GM21447 (cell line): ENCODE measurements around the gene PLCXD1.

Experiments
- ATAC-seq: cut with Tn5 transposase; IDR thresholded peaks from one replicate; pipeline ENCODE4 v1.9.1; 2021; ENCODE audit not compliant: unreplicated experiment

Gene PLCXD1

DNA sequence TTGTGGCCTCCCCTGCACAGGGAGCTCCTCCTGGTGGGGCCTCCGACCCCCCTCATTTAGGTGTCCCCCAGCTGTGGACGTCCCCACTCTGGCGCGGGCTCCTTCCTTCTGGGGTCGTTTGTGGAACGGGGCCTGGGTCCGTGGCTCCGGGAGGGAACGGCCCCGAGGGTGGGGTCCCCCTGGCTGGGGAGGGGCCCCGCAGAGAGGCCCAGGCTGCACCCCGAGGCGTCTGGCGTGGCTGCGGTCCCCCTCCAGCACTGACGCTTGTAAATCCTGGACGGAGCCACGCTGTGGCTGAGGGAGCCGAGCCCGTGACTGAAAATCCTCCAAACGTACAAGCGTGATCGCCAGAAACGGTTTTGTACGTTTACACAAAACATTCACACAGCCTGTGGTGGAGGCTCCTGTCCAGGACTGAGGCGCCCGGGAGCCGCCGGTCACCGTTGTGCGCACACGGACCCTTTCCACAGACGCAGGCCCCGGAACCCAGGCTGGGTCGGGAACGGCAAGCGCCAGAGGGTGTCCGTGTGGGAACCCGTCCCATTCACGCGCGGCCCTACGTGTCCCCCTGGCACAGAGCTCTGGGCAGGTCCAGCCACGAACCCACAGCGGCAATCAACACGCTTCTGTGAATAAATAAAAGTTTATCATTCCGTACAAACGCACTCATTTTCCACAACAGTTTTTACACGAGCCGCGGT lies 52.6 kb downstream of the PLCXD1 start:
- ATAC-seq = no peak

DNA sequence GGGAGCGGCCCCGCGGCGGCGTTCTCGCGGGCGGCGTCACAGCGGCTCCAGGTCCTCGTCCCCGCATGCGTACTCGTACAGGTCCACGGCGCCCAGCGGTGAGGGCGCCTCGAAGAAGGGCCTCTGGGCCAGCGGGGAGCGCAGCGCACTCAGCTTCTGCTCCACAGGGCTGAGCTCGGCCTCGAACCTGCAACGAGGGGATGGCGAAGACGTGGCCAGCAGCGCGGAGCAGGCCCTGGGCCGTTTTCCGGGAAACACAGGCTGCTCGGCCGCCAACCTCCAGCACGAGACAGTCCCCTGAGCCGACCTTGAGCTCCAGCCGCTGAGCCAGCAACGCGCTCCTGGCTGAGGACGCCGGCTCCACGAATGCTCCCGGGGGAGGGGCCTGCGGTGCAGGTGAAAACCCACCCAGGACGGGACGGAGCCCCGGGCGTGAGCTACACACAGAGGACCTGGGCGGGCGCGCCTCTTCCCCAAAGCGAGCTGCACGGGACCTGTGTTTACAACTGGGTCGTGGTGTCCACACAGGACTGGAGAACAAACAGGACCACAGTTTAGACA lies 53.2 kb downstream of the PLCXD1 start:
- no peak for ATAC-seq

DNA sequence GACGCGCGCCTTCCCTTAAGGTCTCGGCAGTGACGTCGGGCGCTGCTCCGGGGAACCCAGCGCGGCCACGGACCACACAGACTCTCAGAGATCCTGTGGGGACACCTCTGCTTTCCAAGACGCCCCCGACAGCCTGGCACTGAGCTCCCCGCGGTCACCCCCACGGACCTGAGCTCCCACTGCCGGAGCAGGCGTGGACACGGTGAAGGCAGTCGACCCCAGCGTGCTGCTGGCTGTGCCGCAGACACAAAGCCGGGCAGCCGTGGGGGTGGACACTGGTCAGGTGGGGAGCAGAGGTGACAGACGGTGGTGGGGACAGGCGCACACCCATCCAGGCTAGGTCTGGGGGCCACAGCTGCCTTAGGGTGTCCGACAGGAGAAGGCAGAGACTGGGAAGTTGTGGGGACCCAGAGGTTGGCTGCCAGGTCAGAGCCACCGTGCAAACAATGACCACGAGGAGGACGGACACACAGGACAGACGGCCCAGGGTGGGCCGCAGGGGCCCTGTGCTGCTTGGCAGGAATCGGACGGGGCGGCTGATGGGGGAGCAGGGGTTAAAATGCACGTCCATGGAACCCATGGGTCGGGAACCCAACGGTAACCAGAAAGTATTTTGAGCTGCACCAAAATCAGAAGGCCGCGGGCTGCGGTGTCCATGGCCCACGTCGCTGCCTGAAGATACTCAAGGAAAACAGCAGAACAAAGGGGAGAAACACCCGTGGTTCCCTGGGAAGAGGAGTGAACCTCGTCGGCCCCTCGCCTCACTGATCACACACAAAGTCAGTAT lies 54.0 kb downstream of the PLCXD1 start:
- no peak for ATAC-seq

DNA sequence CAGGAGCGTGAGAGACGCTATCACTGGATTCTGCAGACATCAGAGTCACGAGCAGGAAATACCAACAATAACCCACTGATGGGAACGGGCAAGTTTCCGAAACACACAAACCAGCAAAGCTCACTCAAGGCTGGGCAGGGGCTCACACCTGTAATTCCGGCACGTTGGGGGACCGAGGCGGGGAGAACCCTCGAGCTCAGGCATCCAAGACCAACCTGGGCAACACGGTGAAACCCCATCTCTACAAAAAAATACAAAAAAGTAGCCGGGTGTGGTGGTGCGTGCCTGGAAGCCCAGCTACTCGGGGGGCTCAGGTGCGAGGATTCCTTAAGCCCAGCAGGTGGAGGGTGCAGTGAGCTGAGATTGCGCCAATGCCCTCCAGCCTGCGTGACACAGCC lies 54.6 kb downstream of the PLCXD1 start:
- ATAC-seq = no peak

DNA sequence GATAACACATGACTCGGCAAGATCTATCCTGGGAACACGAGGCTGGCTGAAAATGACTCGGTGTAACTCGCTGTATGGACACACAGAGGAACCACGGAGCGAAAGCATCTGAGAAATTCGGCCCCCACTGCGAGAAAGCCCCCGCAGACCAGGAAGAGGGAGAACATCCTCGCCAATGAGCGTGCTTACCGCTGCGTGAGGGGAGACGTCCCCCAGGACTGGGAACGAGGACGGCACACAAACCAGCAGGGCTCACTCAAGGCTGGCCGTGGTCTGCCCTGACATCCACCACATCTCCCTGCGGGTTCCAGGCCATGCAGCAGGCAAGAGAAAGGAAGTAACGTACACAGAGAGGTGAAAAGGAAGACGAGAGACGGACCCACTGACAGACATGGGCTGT lies 55.0 kb downstream of the PLCXD1 start:
- ATAC-seq = no peak

DNA sequence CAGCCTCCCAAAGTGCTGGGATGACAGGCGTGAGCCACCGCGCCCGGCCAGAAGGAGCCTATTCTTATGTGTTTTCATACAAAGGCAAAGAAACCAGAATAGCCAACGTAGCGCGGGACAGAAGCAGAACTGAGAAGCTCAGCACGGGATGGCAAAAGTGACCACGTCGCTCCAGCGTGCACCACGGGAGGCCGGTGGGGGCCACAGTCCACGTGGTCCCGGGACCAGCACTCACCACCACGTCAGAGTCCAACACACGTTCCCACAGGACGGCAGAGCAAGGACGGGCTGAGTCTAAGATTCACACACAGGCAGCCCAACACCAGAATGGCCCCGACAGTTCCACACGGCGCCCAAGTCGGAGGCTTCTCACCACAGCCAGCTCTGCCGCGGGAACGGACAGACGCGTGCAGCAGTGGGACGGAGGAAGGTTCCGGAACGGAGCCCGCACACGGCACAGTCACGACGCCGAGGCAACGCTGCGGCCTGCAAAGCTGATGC lies 56.2 kb downstream of the PLCXD1 start:
- ATAC-seq = no peak

DNA sequence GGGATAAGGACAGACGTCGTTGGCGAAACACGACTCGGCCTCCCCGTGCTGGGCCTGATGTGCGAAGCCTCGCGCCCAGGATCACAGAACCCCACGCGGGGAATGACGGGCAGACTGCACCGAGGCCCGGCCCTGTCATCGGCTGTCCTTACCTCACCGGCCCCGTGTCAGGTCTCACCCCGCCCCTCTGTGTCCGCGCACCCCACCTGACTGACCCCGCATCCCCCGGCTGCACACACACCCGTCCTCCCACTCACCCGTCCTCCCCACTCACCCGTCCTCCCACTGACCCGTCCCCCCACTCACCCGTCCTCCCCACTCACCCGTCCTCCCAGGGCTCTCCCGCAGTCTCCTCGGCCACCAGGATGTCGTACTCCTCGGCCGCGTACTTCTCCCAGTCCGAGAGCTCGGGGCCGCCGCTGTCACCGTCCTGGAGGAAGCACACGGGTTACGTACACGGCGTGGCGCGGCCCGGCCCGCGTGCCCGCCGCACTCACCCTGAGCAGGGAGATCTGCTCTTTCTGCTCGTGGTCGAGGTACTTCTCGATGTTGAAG lies 57.2 kb downstream of the PLCXD1 start:
- ATAC-seq = no peak

DNA sequence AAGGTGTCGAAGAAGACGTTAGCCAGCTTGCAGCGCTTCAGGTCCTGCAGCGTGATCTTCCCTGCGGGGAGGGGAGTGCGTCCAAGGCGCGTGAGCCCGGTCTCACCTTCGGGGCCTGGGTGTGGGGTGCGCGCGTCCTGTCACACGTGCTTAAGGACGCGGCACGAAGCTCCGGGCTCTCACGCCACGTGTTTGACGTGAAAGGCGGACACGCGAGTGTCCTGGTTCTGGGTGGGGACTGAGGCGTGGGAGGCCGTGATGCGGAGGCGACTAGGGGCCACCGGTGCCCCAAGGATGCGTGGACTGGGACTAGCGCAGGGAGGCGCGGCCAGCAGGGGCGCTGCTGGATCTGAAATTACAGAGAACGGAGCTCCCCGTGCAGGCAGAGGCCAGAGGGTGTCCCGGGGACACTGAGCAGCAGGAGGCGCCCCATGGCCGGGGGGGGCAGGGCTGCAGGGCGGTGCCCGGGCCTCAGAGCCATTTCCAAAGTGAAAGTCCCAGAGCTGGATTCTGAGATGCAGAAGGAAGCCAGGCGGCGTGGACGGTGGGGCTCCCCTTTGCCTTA lies 57.7 kb downstream of the PLCXD1 start:
- no peak for ATAC-seq

DNA sequence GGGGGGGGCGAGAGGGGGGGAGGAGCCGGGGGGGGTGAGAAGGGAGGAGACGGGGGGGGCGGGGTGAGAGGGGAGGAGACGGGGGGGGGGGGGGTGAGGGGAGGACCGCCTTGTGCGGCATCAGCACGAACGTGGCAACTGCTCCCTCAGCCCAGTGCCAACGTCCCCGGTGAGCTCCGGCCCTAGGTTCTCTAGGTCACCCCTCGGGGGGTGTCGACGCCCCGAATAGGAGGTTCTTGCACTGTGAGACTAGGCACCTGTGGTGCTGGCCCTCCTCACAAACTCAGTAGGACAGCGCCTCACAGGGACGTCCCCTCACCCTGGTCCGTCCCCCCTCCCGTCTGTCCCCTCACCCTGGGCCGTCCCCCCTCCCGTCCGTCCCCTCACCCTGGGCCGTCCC lies 58.9 kb downstream of the PLCXD1 start:
- ATAC-seq = no peak

DNA sequence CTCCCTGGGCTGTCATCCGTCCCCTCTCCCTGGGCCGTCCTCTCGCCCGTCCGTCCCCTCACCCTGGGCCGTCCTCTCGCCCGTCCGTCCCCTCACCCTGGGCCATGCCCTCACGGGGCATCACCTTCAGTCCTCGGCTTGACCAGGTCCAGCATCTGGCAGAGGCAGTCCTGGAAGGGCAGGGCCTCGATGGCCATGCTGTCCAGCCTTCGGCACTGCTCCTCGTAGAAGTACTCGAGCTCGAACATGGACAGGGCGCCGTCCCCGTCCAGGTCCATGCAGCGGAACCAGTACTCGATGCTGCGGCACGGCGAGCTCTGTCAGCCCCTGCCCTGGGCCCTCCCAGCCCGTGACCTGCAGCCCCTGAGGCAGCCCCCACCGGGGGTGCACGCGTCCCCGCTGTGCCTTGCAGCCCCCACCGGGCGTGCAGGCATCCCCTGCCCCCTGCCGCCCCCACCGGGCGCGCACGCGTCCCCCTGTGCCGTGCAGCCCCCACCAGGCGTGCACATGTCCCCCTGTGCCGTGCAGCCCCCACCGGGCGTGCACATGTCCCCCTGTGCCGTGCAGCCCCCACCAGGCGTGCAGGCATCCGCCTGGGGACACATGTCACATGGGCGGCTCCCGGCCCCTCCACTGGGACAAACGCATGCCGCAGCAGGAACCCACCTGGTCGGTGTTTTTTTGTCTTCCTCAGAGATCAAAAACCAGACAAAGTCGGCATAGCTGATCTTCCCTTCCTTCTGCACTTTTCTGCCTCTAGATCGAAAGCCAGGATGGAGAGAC lies 59.7 kb downstream of the PLCXD1 start:
- no peak for ATAC-seq

DNA sequence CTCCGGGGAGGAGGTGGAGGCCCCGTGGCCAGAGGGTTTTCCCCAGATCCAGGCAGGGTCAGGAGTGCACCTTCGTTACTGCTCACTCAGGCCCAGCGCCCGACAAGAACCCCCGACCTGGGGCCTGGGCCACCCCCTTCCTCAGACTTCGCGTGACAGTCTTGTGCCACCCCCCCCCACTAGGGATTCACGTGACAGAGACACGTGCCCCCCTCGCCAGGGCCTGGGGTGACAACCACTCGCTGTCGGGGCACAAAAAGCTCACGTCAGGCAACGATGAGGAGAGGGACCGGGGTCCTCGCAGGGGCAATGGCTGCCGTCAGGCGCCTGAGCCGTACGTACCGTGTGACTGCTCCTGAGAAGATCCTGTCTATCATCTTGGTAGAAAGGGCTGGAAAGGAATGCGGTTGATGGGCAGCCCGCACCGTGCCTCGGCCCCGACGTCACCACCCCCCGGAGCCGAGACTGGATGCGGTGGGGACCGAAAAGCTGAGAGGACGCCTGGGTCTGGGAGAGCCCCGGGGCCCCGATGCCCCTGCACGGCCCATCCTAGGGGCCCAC lies 60.4 kb downstream of the PLCXD1 start:
- ATAC-seq = no peak

DNA sequence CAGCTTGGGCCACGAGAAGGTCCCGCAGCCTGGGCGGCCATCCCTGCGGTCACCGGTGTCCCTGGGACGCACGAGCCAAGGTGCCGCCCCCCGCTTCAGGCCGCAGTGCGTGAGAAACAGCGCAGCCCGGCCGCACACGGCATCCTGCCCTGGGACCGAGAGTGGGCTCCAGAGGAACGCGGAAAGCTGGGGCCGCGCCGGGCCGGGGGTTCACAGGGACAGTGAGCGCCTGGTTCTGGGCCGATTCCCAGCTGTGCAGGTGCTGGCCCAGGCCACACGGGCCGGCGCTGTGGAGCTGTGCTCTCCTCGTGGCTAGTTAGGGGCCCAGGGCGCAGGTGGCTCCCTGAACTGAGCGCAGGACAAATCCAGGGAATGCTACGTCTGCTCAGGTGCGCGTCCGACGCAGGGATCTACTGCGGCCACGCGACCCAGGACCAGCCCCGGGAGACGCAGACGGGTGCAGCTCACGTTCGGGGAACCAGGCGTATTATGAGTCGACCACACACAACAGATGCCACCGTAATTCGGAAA lies 63.3 kb downstream of the PLCXD1 start:
- ATAC-seq = no peak

DNA sequence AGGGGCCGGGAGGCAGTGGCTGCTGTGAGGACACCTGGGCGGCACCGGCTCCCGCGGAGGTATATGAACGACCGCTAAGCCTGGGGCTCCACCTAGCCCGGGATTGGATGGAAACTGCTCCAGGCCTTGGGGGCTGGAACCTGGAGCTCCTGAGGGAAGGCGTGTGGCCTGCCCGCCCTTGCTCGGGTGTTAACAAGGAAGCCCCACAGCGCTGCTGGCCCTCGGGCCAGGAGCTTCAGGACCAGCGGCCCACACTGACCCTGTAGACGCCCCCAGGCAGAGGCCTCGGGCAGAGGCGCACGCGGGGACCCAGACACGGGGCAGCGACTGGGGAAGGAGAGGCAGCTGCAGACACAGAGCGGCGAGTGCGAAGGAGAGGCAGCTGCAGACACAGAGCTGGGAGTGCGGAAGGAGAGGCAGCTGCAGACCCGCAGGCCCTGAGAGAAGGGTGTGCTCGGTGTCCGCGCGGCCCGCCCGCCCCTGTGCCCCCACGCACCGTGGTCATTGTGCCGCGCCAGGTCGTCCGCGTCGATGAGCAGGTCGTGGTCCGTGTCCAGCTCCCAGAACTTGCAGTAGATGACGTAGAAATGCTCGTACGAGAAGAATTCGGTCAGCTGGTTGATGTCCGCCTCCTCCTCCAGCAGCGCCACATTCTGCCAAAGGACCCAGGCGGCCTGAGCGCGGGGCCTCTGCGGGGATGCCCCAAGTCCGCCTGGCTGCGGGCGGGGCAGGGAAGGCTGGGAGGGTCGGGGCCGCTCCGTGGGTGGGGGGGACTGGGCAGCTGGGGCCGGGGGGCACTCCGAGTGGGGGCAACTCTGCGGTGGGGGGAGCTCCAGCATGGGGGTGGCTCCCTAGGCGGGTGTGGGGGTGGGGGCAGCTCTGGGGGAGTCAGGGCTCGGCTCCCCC lies 64.1 kb downstream of the PLCXD1 start:
- no peak for ATAC-seq

DNA sequence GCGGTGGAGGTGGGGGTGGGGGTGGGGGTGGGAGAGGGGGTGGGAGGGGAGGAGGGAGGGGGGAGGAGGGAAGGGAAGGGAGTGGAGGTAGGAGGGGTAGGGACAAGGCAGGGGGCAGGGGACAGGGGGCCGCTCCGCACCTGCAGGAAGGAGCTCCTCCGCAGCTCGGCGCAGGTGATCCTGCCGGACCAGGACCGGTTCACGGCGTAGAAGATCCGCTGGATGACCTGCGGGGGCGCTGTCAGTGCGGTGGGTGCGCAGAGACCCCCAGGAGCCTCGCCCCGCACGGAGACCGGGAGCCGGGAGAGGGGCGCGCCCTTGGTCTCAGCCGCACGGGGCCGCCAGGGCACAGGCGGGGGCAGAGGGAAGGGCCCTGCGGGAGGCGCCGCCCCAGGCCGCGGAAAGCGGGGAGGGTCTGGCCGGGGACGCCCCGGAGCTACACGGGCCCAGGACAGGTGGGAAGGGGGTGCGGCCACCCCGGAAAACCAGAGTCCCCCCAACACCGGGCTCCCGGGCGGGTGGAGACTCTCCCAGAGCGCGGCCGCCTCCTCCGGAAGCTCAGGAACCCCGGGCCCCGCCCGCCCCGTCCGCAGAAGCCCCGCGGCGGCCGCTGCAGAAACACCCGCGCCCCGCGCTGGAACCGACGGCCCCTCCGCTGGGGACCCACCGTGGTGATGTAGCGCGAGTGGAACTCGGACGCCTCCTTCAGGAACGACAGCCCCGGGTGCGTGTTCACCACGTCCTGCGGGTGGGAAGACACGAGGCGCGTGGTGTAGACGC lies 65.0 kb downstream of the PLCXD1 start:
- ATAC-seq = no peak

DNA sequence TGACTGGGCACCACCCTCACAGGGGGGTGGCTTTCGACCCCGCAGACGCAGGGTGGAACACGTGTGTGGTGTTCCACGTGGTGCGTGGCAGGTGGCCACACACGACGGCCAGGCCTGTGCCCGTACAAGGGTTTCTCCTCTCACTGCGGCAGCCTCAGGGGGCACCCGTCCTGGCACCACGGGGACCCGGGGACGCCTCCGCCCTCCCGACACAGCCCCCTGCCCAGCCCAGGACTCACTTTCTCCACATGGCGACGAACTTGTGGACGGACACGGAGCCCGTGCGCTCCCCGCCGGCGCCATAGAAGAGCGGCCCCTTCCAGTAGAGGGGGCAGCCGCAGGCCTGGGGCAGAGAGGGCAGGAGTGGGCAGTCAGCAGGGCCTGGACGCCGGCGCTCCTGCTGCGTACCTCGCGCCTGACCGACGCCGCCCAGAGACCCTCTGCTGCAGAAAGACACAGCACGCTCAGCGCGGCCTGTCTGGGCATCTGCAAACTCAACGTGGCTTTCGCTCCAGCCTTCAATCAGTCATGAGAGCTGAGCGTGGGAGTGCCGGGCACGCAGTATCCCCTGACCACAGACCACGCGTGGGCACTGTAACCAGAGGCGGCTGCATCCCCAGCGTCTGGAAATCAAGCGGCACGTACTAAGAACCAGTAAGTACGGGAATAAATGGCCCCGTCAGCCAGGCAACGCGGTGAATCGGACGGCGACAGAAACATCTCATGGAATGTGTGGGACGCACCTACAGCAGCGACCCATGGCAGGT lies 66.4 kb downstream of the PLCXD1 start:
- no peak for ATAC-seq

DNA sequence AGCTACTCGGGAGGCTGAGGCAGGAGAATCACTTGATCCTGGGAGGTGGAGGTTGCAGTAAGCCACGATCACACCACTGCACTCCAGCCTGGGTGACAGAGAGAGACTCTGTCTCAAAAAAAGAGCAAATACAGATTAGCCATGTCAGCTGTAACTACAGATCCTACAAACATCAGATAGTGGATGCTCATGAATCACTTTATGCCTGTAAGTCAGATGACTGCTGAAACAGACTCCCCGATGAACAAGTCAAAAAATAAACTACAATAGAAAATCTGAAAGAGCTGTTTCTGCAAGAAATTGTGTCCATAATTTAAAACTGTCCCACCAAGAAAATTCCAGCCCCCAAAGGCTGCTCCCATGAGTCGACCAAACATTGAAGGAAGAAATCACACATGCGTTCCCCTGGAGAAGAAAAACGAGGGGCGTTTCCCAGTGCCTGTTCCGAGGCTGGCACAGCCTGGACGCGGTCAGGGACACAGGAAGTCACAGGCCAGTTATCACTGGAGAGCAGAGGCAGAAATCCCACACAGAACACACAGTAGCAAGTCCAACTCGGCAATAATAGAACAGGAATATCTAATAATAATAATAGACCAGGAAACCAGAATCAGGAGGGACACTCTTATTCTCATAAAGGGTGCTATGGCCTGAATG lies 67.4 kb downstream of the PLCXD1 start:
- ATAC-seq = no peak

DNA sequence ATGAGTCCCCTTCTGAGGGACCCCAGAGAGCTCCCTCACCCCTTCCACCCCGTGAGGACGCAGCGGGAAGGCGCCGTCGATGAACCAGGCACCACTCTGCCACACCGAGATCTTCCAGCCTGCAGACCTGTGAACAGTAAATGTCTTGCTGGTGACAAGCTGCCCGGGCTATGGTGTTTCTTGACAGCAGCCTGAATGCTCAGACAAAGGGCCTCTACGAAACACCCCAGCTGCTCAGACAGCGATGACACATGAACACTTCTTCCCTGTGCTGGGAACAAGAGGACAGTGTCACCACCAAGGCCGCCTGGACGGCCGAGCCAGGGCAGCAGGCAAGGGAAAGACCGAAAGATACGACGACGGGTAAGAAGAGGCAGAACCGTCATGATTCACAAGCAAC lies 68.0 kb downstream of the PLCXD1 start:
- ATAC-seq = no peak
